Liver (tissue), 9 donors: ENCODE measurements around the gene ETS1. TPM values are rescaled to one million over a fixed set of nuclear protein-coding genes. Genes with fewer than 3 reads are reported as not detected.
A peak's percentile ranks its signal among the peaks of the same experiment; 100 is the strongest.

Experiments used
- DNase-seq: peaks from one replicate; pipeline ENCODE4 v3.0.0-alpha.2; 2017; ENCODE audit warnings: low spot score
- H3K27ac ChIP-seq, 2 donors: one replicate each; pipeline ENCODE4 v1.7.0; 2013; ENCODE audit warnings: inconsistent platforms in 2 of 2, low read length in 2 of 2, control low read depth in 1 of 2, low read depth in 1 of 2, mild to moderate bottlenecking in 1 of 2
- H3K27me3 ChIP-seq, 4 donors: one replicate each; pipeline versions ENCODE4 v1.6.1 to v1.7.0; 2013; ENCODE audit warnings: low read length in 3 of 4, inconsistent platforms in 1 of 4, mild to moderate bottlenecking in 1 of 4, moderate library complexity in 1 of 4; ENCODE audit not compliant: control insufficient read depth in 4 of 4, insufficient read depth in 4 of 4
- H3K36me3 ChIP-seq, 4 donors: one replicate each; pipeline versions ENCODE4 v1.6.1 to v1.7.0; 2013; ENCODE audit warnings: low read length in 3 of 4, mild to moderate bottlenecking in 3 of 4, low read depth in 1 of 4, moderate library complexity in 1 of 4; ENCODE audit not compliant: control insufficient read depth in 4 of 4, insufficient read depth in 3 of 4
- H3K4me1 ChIP-seq, 4 donors: one replicate each; pipeline versions ENCODE4 v1.6.1 to v1.7.0; 2013; ENCODE audit warnings: low read length in 3 of 4, mild to moderate bottlenecking in 3 of 4, moderate library complexity in 1 of 4; ENCODE audit not compliant: control insufficient read depth in 4 of 4, insufficient read depth in 4 of 4
- H3K4me3 ChIP-seq, 3 donors: one replicate each; pipeline versions ENCODE4 v1.6.1 to v1.7.0; 2013; ENCODE audit warnings: low read length in 3 of 3, control low read depth in 1 of 3, low read depth in 1 of 3, mild to moderate bottlenecking in 1 of 3
- H3K9ac ChIP-seq, 2 donors: one replicate each; pipeline ENCODE4 v1.7.0; 2013; ENCODE audit warnings: low read length in 2 of 2, mild to moderate bottlenecking in 2 of 2, moderate library complexity in 2 of 2, control low read depth in 1 of 2, low read depth in 1 of 2
- H3K9me3 ChIP-seq, 4 donors: one replicate each; pipeline versions ENCODE4 v1.6.1 to v1.7.0; 2013; ENCODE audit warnings: low read length in 3 of 4; ENCODE audit not compliant: control insufficient read depth in 4 of 4
- ATF3 ChIP-seq: IDR thresholded peaks from 2 replicates; pipeline ENCODE4 v1.6.1; 2016; ENCODE audit warnings: antibody characterized with exemption
- CTCF ChIP-seq: fragments of 150-350 bp; IDR thresholded peaks from 2 replicates; pipeline ENCODE4 v1.5.1; 2017; ENCODE audit warnings: improper control_type of control experiment, low read depth, low read length; ENCODE audit not compliant: missing input control
- EGR1 ChIP-seq, 2 donors: IDR thresholded peaks; 2 replicates each; pipeline ENCODE4 v1.6.1; 2016 to 2018; ENCODE audit warnings: antibody characterized with exemption in 2 of 2, low read depth in 2 of 2
- FOXA1 ChIP-seq: IDR thresholded peaks from 2 replicates; pipeline ENCODE4 v1.6.1; 2016; ENCODE audit warnings: antibody characterized with exemption
- FOXA2 ChIP-seq: IDR thresholded peaks from 2 replicates; pipeline ENCODE4 v1.6.1; 2016; ENCODE audit warnings: antibody characterized with exemption
- HNF4A ChIP-seq, 2 donors: conservative IDR thresholded peaks; 2 replicates each; pipeline ENCODE4 v1.6.1; 2016; ENCODE audit warnings: antibody characterized with exemption in 2 of 2, mild to moderate bottlenecking in 2 of 2
- HNF4G ChIP-seq: IDR thresholded peaks from 2 replicates; pipeline ENCODE4 v1.6.1; 2016; ENCODE audit warnings: antibody characterized with exemption
- JUND ChIP-seq, 2 donors: IDR thresholded peaks; 2 replicates each; pipeline ENCODE4 v1.6.1; 2016; ENCODE audit warnings: antibody characterized with exemption in 2 of 2
- MAX ChIP-seq: IDR thresholded peaks from 2 replicates; pipeline ENCODE4 v1.6.1; 2016; ENCODE audit warnings: antibody characterized with exemption
- NR2F2 ChIP-seq: IDR thresholded peaks from 2 replicates; pipeline ENCODE4 v1.6.1; 2016; ENCODE audit warnings: antibody characterized with exemption
- RAD21 ChIP-seq, 2 donors: IDR thresholded peaks; 2 replicates each; pipeline ENCODE4 v1.6.1; 2016; ENCODE audit warnings: antibody characterized with exemption in 2 of 2, mild to moderate bottlenecking in 2 of 2
- REST ChIP-seq: IDR thresholded peaks from 2 replicates; pipeline ENCODE4 v1.6.1; 2016; ENCODE audit warnings: antibody characterized with exemption, mild to moderate bottlenecking
- RXRA ChIP-seq, 2 donors: IDR thresholded peaks; 2 replicates each; pipeline ENCODE4 v1.6.1; 2017 to 2018; ENCODE audit warnings: antibody characterized with exemption in 2 of 2, mild to moderate bottlenecking in 1 of 2
- SP1 ChIP-seq: IDR thresholded peaks from 2 replicates; pipeline ENCODE4 v1.6.1; 2018; ENCODE audit warnings: antibody characterized with exemption, mild to moderate bottlenecking
- TAF1 ChIP-seq: conservative IDR thresholded peaks from 2 replicates; pipeline ENCODE4 v1.6.1; 2016; ENCODE audit warnings: antibody characterized with exemption, mild to moderate bottlenecking
- YY1 ChIP-seq: IDR thresholded peaks from 2 replicates; pipeline ENCODE4 v1.6.1; 2016; ENCODE audit warnings: antibody characterized with exemption, mild to moderate bottlenecking
- ZBTB33 ChIP-seq: IDR thresholded peaks from 2 replicates; pipeline ENCODE4 v1.6.1; 2016; ENCODE audit warnings: antibody characterized with exemption
- WGBS: extraction: QIAGEN DNeasy Blood & Tissue Kit; methylation state at CpG from one replicate; pipeline ENCODE4 v1.1.7; 2013; 5-methylcytosine and 5-hydroxymethylcytosine counted together
- polyA plus RNA-seq, 2 donors: library from polyadenylated mRNA; stranded (reverse) in 1 of 2; unstranded in 1 of 2; fragments of 200-250 nt in 1 of 2; fragments of >200 nt in 1 of 2; fragmentation: Nextera tagmentation in 1 of 2; extraction: Ambion mirVana in 1 of 2; gene quantifications; one replicate each; pipeline versions ENCODE4 v1.2.1 to v1.2.3, GENCODE V29; 2013 to 2015
- total RNA-seq, 2 donors: library from RNA; depleted of rRNA; stranded (reverse); fragments of >200 nt; gene quantifications; one replicate each; pipeline ENCODE4 v1.2.3, GENCODE V29; 2014
- donor health status: healthy.
- donor health status: healthy.
- donor health status: healthy.
- donor health status: healthy.
- donor health status: healthy.

The ETS1 gene
- total and polyA plus RNA-seq, 4 donors: 4.8 to 30.0 (median 20.3) TPM

GRCh38 chr11:128523641-128524040, 63.7 kb downstream of the ETS1 start:
- TF ChIP-seq RXRA (IDR thresholded peaks at IDR 0.05): no peak
- no peak for TF ChIP-seq NR2F2
- TF ChIP-seq REST: no peak
- TF ChIP-seq SP1: no peak
- no peak for TF ChIP-seq FOXA2
- no peak for TF ChIP-seq RAD21 (IDR thresholded peaks at IDR 0.05)
- TF ChIP-seq HNF4G: no peak
- TF ChIP-seq TAF1: no peak
- no peak for TF ChIP-seq JUND (IDR thresholded peaks at IDR 0.05)
- TF ChIP-seq CTCF: no peak
- no peak for TF ChIP-seq HNF4A (conservative IDR thresholded peaks at IDR 0.05)
- DNase-seq: no peak
- H3K9ac ChIP-seq: peak overlapping the region in 1 of 2 donors; percentile 62
- WGBS: 64% methylated on average over 2 of the region's 2 CpGs
- H3K27ac ChIP-seq: peak overlapping the region; percentile 74 to 94
- no peaks in the 10 kb centered on the region for H3K27me3 ChIP-seq
- H3K4me3 ChIP-seq: no peak overlapping the region
- H3K4me1 ChIP-seq: peaks cover 0 to 10% (median 3%) of the 10 kb centered on the region in 4 donors
- no peaks in the 10 kb centered on the region for H3K9me3 ChIP-seq
- H3K36me3 ChIP-seq: no peaks in the 10 kb centered on the region

- H3K9ac ChIP-seq: peak overlapping the region; percentile 17 to 62
- H3K36me3 ChIP-seq: no peaks in the 10 kb centered on the region
- H3K4me3 ChIP-seq: peak overlapping the region; percentile 59 to 74 (median 65)
- H3K27me3 ChIP-seq: no peaks in the 10 kb centered on the region
- H3K9me3 ChIP-seq: no peaks in the 10 kb centered on the region
- peaks cover 0 to 10% (median 3%) of the 10 kb centered on the region in 4 donors for H3K4me1 ChIP-seq
- peak overlapping the region; percentile 74 to 94 for H3K27ac ChIP-seq
- no peak for DNase-seq
- no peak for TF ChIP-seq HNF4A (conservative IDR thresholded peaks at IDR 0.05)
- TF ChIP-seq ATF3: no peak
- TF ChIP-seq SP1: no peak
- TF ChIP-seq FOXA1: no peak
- TF ChIP-seq YY1: peak; percentile 8
- no peak for TF ChIP-seq ZBTB33
- peak; percentile 4 for TF ChIP-seq REST
- TF ChIP-seq RAD21 (IDR thresholded peaks at IDR 0.05): no peak
- no peak for TF ChIP-seq EGR1 (IDR thresholded peaks at IDR 0.05; ENCODE audit: low read depth in 2 of 2)
- TF ChIP-seq TAF1: no peak
- TF ChIP-seq MAX: no peak
- TF ChIP-seq RXRA (IDR thresholded peaks at IDR 0.05): no peak
- WGBS: 42% methylated on average over 6 of the region's 6 CpGs
Measured at GRCh38 chr11:128522943-128523518, 64.3 kb downstream of the ETS1 start.
